ENCODE results near the gene CCDC83. TPM values are rescaled to one million over a fixed set of nuclear protein-coding genes. Genes with fewer than 3 reads are reported as not detected.

The CCDC83 gene
- total RNA-seq, 2 donors from 2014 or later, result not detected

- Histone ChIP-seq H3K9ac (ENCODE audit: low read depth in 2 of 2, low read length in 2 of 2) (no peak overlapping the region), H3K4me1 (no peaks in the 10 kb centered on the region), H3K36me3 (no peaks in the 10 kb centered on the region), H3K27ac (no peak overlapping the region), H3K9me3 (no peaks in the 10 kb centered on the region), H3K27me3 (no peaks in the 10 kb centered on the region), H3K4me3 (no peak overlapping the region)
- intact Hi-C loops (cut with DNase I), result no loop called here
- DNase-seq, result no peak
- no peak for TF ChIP-seq CTCF (IDR thresholded peaks at IDR 0.05)
Measured at GRCh38 chr11:85934596-85935169, 79.5 kb downstream of the CCDC83 start.

- TF ChIP-seq CTCF (IDR thresholded peaks at IDR 0.05), result no peak
- intact Hi-C loops (cut with DNase I), result no loop called here
- Histone ChIP-seq H3K4me1 (no peaks in the 10 kb centered on the region), H3K27ac (no peak overlapping the region), H3K9ac (ENCODE audit: low read depth in 2 of 2, low read length in 2 of 2) (no peak overlapping the region), H3K4me3 (no peak overlapping the region), H3K36me3 (no peaks in the 10 kb centered on the region), H3K27me3 (no peaks in the 10 kb centered on the region), H3K9me3 (no peaks in the 10 kb centered on the region)
- no peak for DNase-seq
Measured at GRCh38 chr11:85935751-85936150, 80.6 kb downstream of the CCDC83 start.

DNA sequence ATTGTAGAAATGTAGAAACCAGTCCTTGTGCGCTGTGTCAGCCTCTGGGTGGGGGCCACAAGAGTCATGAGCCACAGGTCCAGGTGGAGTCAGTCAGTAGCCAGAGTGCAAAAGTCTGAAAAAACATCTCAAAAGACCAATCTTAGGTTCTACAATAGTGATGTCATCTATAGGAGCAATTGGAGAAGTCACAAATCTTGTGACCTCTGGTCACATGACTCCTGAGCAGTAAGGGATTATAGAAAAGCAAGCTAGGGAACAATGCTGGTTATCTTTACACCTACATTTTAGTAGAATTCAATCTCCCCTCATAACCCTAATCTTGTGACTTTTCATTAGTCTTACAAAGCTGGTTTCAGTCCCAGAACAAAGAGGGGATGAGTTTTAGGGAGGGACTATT, 82.7 kb downstream of the CCDC83 start:
- Histone ChIP-seq H3K27me3 (no peaks in the 10 kb centered on the region), H3K36me3 (no peaks in the 10 kb centered on the region), H3K4me3 (no peak overlapping the region), H3K27ac (no peak overlapping the region), H3K9me3 (no peaks in the 10 kb centered on the region), H3K4me1 (no peaks in the 10 kb centered on the region), H3K9ac (ENCODE audit: low read depth in 2 of 2, low read length in 2 of 2) (no peak overlapping the region)
- intact Hi-C loops (cut with DNase I), result no loop called here
- TF ChIP-seq CTCF (IDR thresholded peaks at IDR 0.05), result no peak
- no peak for DNase-seq

DNA sequence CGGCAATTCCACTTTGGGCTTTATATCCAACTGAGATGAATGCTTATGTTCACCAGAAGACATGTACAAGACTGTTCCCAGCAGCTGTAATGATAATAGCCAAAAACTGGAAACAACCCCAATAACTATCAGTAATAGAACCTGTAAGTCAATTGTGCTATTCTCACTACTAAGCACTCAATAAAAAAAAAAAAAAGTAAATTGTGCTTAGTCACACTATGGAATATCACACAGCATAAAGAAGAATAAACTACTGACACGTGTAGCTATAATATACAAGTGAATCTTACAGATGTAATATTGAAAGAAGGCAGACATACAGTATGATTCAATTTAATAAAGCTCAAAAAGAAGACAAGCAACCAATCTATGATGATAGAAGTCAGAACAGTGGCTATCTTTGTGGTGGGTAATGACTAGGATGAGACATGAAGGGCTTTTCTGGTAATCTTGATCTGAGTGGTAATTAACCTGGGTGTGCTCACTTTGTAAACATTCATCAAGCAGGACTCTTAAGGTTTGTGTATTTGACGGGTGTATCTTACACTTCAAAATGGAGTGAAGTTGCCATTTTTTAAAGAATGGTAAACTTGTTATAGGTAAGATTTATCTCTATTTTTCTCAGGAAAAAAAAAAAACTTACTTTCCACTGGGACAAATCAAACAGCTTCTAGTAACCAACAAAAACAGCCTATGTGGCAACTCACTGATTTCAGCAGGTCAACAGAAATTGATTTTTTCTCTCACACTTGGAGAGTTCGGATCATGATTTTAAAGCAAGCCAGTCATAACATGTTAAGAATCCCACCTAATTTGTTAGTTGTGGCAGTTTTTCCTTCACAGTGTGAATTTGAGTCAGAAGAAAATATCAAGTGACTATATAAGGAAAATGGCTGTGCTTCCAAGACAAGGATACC, 84.2 kb downstream of the CCDC83 start:
- Histone ChIP-seq H3K9me3 (no peaks in the 10 kb centered on the region), H3K27ac (no peak overlapping the region), H3K36me3 (no peaks in the 10 kb centered on the region), H3K9ac (ENCODE audit: low read depth in 2 of 2, low read length in 2 of 2) (no peak overlapping the region), H3K4me1 (no peaks in the 10 kb centered on the region), H3K27me3 (no peaks in the 10 kb centered on the region), H3K4me3 (no peak overlapping the region)
- TF ChIP-seq CTCF (IDR thresholded peaks at IDR 0.05), result no peak
- intact Hi-C loops (cut with DNase I), result loop anchor here (5.0 kb wide), 2 partner anchors 278 to 353 kb away; no protein-coding TSS in a partner anchor
- no peak for DNase-seq

DNA sequence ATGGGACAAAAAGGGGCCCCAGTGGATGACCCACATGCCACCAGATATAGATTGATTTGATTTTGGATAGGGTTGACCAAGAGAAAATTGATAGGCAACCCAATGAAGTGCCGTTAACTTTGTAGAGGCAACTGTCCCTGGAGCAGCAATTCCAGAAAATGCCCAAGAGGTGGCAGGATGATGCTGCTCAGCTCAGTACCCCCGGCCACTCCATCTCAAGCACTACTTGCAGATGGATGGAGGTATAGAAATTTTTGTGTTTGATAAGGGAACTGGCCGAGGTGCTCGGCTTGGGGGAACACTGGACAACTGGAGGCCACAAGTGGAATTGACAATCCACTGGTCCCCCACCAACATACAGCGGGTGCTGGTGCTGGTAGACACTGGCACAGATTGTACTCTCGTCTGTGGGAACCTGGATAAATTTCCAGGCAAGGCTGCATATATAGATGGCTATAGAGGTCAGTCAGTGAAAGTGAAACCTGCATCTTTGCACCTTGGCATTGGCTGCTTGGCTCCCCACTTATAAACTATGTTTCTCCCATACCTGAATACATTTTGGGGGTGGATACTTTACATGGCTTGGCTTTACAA, 86.3 kb downstream of the CCDC83 start:
- Histone ChIP-seq H3K4me3 (no peak overlapping the region), H3K27me3 (no peaks in the 10 kb centered on the region), H3K36me3 (no peaks in the 10 kb centered on the region), H3K9ac (ENCODE audit: low read depth in 2 of 2, low read length in 2 of 2) (no peak overlapping the region), H3K27ac (no peak overlapping the region), H3K4me1 (no peaks in the 10 kb centered on the region), H3K9me3 (no peaks in the 10 kb centered on the region)
- peak; percentile 39 for DNase-seq
- peak; percentile 48 for TF ChIP-seq CTCF (IDR thresholded peaks at IDR 0.05)
- intact Hi-C loops (cut with DNase I), result loop anchor here (5.0 kb wide), 2 partner anchors 276 to 351 kb away; no protein-coding TSS in a partner anchor

All from colonic mucosa (tissue), 4 donors.